Motor neuron (in vitro differentiated cells): Measurements from ENCODE around the gene AMPH. TPM values are rescaled to one million over a fixed set of nuclear protein-coding genes. Genes with fewer than 3 reads are reported as not detected.

ENCODE experiments used
- ATAC-seq, 8 experiments: fragments of 200-7000 bp; cut with Tn5 transposase; replicated peaks in 6 of 8; 2 replicates each; pipeline ENCODE4 v1.8.0; 2021; ENCODE audit warnings: mild to moderate bottlenecking in 8 of 8, moderate library complexity in 8 of 8
- H3K27ac ChIP-seq, 2 donors: fragments of 250-450 bp; sonication (Bioruptor Pico); 2 replicates each; pipeline ENCODE4 v1.9.0; 2021; ENCODE audit warnings: antibody characterized with exemption in 2 of 2, mild to moderate bottlenecking in 2 of 2, moderate library complexity in 1 of 2
- H3K4me1 ChIP-seq, 2 donors: fragments of 250-450 bp; sonication (Bioruptor Pico); replicated peaks in 1 of 2; 2 replicates each; pipeline ENCODE4 v1.6.1; 2021; ENCODE audit warnings: antibody characterized with exemption in 2 of 2, mild to moderate bottlenecking in 2 of 2, moderate library complexity in 1 of 2
- H3K4me3 ChIP-seq, 5 donors: fragments of 250-450 bp; sonication (Bioruptor Pico); 2 replicates each; pipeline ENCODE4 v1.9.0; 2021; ENCODE audit warnings: antibody characterized with exemption in 5 of 5, mild to moderate bottlenecking in 5 of 5, moderate library complexity in 4 of 5
- WGBS, 10 experiments: fragments of 450-650 bp; shearing (Covaris generic); methylation state at CpG; one replicate each; pipeline ENCODE4 v1.0.0; 2022; 5-methylcytosine and 5-hydroxymethylcytosine counted together
- in situ Hi-C, 9 experiments: fragments of 400-800 bp; cut with MboI; loops; one replicate each; pipeline ENCODE4 v1.15.0; 2021; ENCODE audit warnings: low sequenced_read_pairs in 9 of 9, low pct_unique_long_range_greater_than_20kb in 2 of 9; ENCODE audit not compliant: unreplicated experiment in 9 of 9
- total RNA-seq, 8 experiments: library from RNA; unstranded; fragments of 300-600 nt; gene quantifications; 2 replicates each; pipeline versions ENCODE4 v1.2.3 to v1.2.4, GENCODE V29; 2022

The AMPH gene
- total RNA-seq: 10 to 100 TPM in 5 of 8 experiments, 1 to 10 TPM in 2, under 1 TPM in 1; 0.66 to 37.5 (median 22.1) TPM

DNA sequence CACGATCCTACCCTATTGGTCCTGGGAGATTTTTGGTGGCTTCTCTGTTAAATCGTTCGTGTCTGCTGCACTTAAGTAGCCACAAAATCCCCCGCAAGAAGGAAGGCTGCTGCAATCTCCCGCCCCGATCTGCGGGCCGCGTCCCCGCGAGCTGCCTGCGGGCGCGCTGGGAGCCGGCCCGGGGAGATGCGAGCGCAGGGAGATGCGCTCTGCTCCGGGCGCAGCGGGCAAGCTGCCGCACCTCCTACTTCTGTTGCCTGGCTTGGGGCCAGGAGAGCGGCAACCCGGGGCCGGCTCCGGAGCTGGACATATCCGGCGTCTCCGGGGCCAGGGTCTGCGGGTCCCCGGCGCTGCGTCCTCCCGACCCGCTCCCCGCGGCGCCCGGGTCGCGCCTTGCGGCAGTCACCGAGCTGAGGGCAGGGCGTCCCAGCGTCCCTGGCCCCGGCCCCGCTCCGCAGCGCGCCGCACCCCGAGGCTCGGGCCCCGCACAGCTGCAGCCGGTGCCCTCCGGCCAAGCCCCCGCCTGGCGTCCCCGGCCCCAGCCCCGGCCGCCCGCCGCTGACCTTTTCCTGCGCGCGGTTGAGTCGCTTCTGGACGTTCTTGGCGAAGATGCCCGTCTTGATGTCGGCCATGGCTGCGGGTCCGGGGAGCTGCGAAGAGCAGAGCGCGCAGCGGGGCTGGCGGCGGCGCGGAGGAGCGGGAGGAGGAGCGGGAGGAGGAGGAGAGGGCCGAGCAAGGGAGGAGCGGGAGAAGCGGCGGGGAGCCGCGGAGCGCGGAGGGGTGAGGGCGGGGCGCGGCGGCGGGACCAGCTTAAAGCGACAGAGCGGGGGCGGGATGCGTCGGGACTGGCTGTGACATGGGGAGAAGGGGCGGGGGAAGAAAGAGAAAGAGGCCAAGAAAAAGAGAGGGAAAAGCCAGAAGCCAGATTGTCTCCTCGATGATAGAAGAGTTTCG lies at the start of gene AMPH:
AMPH (minus strand) TSS at position 654 of the 954 bp plus-strand sequence; CDS start at position 632, 22 bp downstream.
- WGBS, 10 experiments: 0 to 20% (median 0%) methylated on average over 1 to 3 of the region's 105 CpGs; no CpG with 5 or more reads in 5 of the 10 experiments
- peaks cover 10 to 11% of the 10 kb centered on the region in 2 donors for H3K4me1 ChIP-seq
- in situ Hi-C loops: no loop called here
- H3K4me3 ChIP-seq: peak within 1 kb of the TSS; percentile 67 to 97 (median 90)
- peak; percentile 72 to 94 (median 90) for ATAC-seq
- H3K27ac ChIP-seq: peak within 1 kb of the TSS; percentile 56 to 71

DNA sequence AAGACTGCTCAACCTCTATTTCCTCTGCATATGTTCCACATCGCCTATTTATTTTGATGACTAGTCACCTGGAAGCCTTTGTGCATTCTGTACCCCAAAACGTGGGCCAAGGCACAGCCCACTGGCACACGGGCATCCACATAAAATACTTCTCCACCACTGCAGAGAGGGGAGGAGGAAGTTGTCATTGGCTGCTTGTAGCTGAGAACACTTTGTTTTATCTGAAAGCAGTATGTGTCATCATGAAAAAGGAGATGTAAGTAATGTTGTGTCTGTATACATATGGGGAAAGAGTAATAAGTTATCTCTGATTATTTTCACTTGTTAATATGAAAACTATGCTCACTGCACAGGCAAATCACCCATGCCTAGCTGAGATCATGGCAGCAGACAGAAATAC lies 48.2 kb upstream of the AMPH start:
- in situ Hi-C loops: no loop called here
- ATAC-seq: no peak
- Histone ChIP-seq H3K4me3 (no peak overlapping the region), H3K27ac (no peak overlapping the region), H3K4me1 (no peaks in the 10 kb centered on the region)
- 0 to 88% (median 63%) methylated on average over 1 to 3 of the region's 3 CpGs; no CpG with 5 or more reads in 1 of the 10 experiments for WGBS, 10 experiments

DNA sequence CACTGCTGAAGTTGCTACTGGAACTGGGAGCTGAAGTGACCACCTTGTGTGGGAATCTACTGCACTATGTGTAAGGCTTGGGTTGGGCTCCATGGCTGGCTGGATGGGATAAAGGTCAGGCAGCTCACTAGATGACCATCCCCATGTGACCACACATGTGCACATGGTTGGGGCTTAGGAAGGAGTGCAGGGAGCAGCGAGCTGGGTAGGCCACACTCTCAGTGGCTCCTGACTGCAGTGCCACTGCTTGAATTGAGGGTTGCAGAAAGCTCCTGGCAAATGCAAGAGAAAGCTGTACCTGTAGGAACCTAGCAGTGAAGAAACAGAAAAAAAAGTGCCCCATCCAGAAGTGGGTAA lies 47.5 kb upstream of the AMPH start:
- H3K4me1 ChIP-seq: no peaks in the 10 kb centered on the region
- in situ Hi-C loops: no loop called here
- H3K27ac ChIP-seq: no peak overlapping the region
- ATAC-seq: no peak
- H3K4me3 ChIP-seq: no peak overlapping the region
- 83 to 100% methylated on average over 1 of the region's 1 CpG; no CpG with 5 or more reads in 8 of the 10 experiments for WGBS, 10 experiments

DNA sequence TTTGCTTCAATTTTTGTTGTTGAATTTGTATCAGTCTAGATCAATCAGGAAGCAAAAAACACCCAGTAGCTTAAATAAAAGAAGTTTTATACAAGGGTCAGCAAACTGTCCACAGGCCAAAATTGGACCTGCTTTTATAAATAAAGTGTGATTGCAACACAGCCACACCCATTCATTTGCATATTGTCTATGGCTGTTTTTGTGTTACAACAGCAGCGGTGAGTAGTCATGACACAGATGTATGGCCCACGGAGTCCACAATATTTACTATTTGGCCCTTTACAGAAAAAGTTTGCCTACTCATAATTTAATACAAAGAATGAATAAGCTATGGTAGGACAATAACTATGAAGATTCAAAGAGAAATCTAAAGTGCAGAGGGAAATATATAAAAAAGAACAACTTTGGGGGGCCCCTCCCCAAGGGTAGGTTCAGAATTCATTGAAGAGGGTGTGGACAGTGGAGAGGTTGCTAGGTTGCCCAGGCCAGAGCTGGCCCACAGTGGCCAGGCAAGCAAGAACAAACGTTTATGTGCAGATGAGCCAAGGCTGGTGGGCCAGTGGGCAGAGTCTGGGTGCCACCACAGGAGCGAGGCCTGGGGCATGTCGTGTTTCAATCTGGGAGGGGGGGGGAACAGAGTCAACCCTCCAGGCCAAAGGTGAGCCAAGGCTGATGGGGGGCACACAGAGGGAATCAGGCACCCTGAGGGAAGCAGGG lies 47.0 kb upstream of the AMPH start:
- ATAC-seq: peak in 2 of 8 experiments; percentile 19 to 42
- WGBS, 10 experiments: 50 to 90% (median 78%) methylated on average over 1 to 3 of the region's 5 CpGs; no CpG with 5 or more reads in 4 of the 10 experiments
- in situ Hi-C loops: no loop called here

DNA sequence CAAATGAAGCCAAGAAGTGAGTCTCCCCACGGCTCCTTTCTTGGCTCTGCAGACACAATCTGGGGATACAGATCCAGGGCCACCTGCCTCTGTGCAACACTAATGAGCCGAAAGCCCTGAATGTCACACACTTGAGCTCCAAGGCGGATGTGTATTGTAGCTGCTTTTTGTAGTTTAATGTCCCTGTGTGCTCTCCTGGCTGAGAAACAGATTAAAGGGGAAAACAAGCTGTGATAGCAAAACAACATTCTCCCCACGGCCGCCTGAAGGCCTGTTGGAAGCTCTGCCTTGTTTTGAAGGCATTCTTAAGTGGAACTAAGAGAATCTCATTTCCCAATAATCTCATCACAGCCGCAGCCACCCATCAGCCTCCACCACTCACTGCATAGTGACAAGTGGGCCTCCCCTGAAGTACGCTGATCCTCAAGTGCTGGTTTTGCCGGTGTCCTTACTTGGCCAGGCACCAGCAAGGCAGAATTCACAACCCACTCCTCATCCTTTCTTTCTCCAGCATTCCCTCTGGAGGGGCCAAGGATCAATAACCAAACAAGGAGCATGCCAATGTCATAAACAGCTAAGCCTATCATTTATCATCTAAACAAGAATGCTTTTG lies 44.4 kb upstream of the AMPH start:
- 35 to 100% (median 80%) methylated on average over 1 to 6 of the region's 8 CpGs; no CpG with 5 or more reads in 2 of the 10 experiments for WGBS, 10 experiments
- in situ Hi-C loops: no loop called here
- Histone ChIP-seq H3K27ac (no peak overlapping the region), H3K4me3 (no peak overlapping the region), H3K4me1 (no peaks in the 10 kb centered on the region)
- ATAC-seq: no peak

More for the DNA sequence above, 47.0 kb upstream of the AMPH start:
- H3K4me3 ChIP-seq: no peak overlapping the region
- H3K4me1 ChIP-seq: no peaks in the 10 kb centered on the region
- no peak overlapping the region for H3K27ac ChIP-seq

DNA sequence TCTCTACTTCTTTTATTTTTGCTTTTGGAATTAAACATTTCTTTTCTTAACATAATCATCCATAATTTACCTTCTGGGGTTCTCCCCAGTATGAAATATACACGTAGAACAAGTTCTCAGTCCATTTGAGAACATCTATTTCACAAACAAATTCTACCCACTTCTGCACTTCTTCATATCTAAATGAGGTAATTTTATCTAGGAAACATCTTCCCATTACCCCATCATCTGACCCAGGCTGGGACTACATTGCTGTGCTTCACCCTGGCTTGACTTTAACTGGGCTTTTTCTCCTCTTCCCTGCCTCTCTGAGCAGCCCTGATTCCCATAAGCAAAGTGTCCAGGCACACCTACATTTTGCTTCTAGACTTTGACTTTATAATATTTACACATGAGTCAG lies 43.3 kb upstream of the AMPH start:
- H3K27ac ChIP-seq: no peak overlapping the region
- in situ Hi-C loops: loop anchor here in 3 of 9 experiments (25.0 kb wide), 3 partner anchors 212 to 262 kb away; no protein-coding TSS in a partner anchor
- no peaks in the 10 kb centered on the region for H3K4me1 ChIP-seq
- 11 to 100% (median 50%) methylated on average over 1 of the region's 1 CpG; no CpG with 5 or more reads in 3 of the 10 experiments for WGBS, 10 experiments
- no peak overlapping the region for H3K4me3 ChIP-seq
- peak in 1 of 8 experiments; percentile 5 for ATAC-seq

DNA sequence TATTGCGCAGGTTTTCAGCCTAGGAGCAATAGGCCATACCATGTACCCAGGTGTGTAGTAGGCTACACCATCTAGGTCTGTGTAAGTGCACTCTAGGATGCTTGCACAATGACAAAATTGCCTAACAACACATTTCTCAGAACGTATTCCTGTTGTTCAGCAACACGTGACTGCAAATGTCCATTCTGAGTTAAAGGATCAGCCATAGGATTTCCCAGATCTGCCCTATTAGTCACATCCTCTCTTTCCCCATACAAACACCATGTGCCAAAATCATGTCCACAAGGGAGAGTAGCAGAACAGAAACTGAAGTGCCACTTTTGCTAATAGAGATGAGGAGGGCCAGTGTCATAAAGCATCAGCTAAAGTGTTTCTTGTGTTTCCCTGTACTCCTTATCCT lies 42.6 kb upstream of the AMPH start:
- WGBS, 10 experiments: 40 to 100% (median 93%) methylated on average over 1 to 3 of the region's 3 CpGs; no CpG with 5 or more reads in 2 of the 10 experiments
- Histone ChIP-seq H3K4me1 (no peaks in the 10 kb centered on the region), H3K4me3 (no peak overlapping the region), H3K27ac (no peak overlapping the region)
- in situ Hi-C loops: loop anchor here in 3 of 9 experiments (25.0 kb wide), 3 partner anchors 211 to 261 kb away; no protein-coding TSS in a partner anchor
- ATAC-seq: peak in 2 of 8 experiments; percentile 39 to 60

DNA sequence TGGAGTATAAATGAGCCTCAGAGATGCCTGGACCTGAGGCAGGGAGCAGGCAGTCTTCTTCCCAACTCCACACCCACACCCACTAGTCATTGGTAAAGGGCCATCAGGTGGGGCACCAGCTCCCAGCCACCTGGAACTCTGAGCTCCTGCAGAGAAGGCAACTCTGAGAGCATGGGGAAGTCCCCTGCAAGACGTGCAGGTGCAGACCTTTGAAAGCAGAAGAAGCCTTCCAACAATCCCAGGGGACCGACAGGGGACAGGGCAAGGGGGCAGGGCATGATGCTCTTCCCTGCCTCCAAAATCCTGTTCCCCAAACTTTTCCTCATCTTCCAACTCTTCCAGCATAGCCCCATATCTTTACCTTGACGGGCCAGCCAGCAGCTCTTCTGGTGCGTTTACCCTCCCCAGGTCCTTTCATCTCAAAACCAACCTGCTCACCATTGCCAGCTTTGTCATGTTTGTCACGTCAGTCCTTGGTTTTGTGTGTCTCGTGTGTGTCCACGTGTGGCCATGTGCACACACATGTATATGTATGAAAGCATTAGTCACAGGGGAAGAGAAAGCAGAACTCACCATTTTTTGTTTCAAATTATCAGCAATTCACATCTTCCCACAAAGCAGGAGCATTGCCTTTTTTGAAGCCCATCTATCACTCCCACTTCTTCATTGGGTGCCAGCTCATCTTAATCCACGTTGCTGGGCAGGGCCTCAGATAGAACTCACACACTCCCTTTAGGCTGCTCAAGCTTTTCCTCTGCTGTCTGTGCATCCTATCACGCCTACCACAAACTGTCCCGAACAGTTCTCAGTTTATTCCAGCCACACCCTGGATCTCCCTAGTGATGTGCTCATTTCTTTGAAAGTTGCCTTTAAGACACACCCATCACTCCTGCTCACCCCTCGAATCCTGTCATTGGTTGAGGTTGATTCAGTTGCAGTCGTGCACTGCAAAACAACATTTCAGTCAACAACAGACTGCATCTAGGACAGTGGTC lies 41.0 kb upstream of the AMPH start:
- Histone ChIP-seq H3K4me1 (no peaks in the 10 kb centered on the region), H3K27ac (no peak overlapping the region), H3K4me3 (no peak overlapping the region)
- peak in 3 of 8 experiments; percentile 69 to 97 (median 91) for ATAC-seq
- WGBS, 10 experiments: 37 to 90% (median 77%) methylated on average over 1 to 9 of the region's 12 CpGs; no CpG with 5 or more reads in 1 of the 10 experiments
- in situ Hi-C loops: loop anchor here in 3 of 9 experiments (25.0 kb wide), 3 partner anchors 210 to 260 kb away; no protein-coding TSS in a partner anchor

DNA sequence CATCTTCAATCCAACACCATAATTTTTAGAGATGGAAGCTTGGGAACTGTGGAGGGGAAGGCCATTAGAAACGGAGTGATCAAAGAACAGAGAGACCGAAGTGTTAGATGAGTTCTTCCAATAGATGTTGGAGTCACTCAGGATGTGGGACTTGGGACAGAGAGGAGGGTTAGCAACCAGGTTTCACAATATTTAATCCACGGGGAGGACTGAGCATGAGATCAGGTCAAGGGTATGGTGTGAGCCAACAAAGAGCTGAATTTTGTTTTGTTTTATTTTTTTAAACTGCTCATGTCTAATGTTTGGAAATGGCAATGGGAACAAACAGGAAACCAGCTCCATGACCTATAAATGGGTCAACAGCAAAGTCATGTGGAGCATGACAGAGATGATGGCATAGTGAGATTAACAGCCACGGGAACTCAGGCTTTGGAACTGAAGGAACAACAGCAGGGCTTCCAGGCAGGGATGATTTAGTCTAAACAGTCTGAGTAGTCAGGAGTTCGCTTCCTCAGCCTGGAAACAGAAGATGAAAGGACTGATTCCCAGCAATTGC lies 38.9 kb upstream of the AMPH start:
- no peak overlapping the region for H3K4me3 ChIP-seq
- no peaks in the 10 kb centered on the region for H3K4me1 ChIP-seq
- no peak for ATAC-seq
- no peak overlapping the region for H3K27ac ChIP-seq
- in situ Hi-C loops: loop anchor here in 3 of 9 experiments (25.0 kb wide), 3 partner anchors 208 to 258 kb away; no protein-coding TSS in a partner anchor
- 4 to 100% (median 77%) methylated on average over 1 to 5 of the region's 5 CpGs; no CpG with 5 or more reads in 1 of the 10 experiments for WGBS, 10 experiments

DNA sequence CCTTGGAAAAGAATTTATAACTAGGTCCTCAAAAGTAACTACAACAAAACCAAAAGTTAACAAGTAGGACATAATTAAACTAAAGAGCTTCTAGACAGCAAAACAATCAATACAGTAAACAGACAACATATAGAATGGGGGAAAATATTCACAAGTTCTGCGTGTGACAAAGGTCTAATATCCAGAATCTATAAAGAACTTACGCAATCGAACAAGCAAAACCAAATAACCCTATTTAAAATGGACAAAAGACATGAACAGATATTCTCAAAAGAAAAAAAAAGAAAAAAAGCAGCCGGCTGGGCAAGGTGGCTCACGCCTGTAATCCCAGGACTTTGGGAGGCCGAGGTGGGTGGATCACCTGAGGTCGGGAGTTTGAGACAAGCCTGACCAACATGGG lies 33.8 kb upstream of the AMPH start:
- no peak for ATAC-seq
- in situ Hi-C loops: loop anchor here in 3 of 9 experiments (25.0 kb wide), 3 partner anchors 203 to 253 kb away; no protein-coding TSS in a partner anchor
- Histone ChIP-seq H3K4me3 (no peak overlapping the region), H3K27ac (no peak overlapping the region), H3K4me1 (no peaks in the 10 kb centered on the region)
- 66 to 96% (median 88%) methylated on average over 1 to 7 of the region's 7 CpGs for WGBS, 10 experiments

DNA sequence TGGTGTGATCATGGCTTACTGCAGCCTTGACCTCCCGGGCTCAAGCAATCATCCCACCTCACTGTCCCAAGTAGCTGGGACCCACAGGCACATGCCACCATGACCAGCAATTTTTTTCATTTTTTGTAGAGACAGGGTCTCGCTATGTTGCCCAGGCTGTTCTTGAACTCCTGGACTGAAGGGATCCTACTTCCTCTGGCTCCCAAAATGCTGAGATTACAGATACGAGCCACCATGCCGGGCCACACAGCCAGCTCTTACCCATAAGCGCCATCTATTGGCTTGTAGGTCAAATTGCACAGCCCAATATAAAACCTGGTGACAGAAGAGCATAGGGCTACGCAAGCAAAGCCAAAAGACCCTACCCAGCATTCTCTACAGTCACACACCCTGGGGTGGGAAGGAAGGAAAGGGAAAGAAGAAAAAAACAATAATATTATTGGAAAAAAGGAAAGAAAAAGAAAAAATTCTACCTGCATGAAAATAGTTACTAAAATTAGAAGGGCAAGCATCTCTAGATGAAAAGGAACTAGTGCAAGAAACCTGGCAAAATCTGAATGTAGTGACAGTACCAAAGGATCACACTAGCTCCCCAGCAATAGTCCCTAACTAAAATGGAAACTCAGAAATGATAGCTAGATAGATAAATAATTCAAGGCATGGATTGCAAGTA lies 29.4 kb upstream of the AMPH start:
- Histone ChIP-seq H3K4me1 (no peaks in the 10 kb centered on the region), H3K27ac (no peak overlapping the region), H3K4me3 (no peak overlapping the region)
- peak in 3 of 8 experiments; percentile 83 to 90 (median 86) for ATAC-seq
- 0 to 60% (median 26%) methylated on average over 1 to 5 of the region's 6 CpGs; no CpG with 5 or more reads in 1 of the 10 experiments for WGBS, 10 experiments
- in situ Hi-C loops: loop anchor here in 3 of 9 experiments (25.0 kb wide), 3 partner anchors 198 to 248 kb away; no protein-coding TSS in a partner anchor
